Panc1 (cell line): ENCODE measurements around the gene FSTL4. TPM values are rescaled to one million over a fixed set of nuclear protein-coding genes. Genes with fewer than 3 reads are reported as not detected.

Source experiments
- ATAC-seq: fragments of 200-7000 bp; cut with Tn5 transposase; 2 replicates; pipeline ENCODE4 v1.9.1; 2020; ENCODE audit warnings: mild to moderate bottlenecking, moderate library complexity
- BruUV-seq: library from RNA; stranded (reverse); fragments of 400-500 nt; replicated peaks from 2 replicates; lab custom pipeline; 2021; lab: Mats Ljungman, UMichigan
- CTCF ChIA-PET: fragments of 300-600 bp; sonication (Branson Sonifier 250); formaldehyde crosslinking; loops from one replicate; lab custom pipeline; 2022; ENCODE audit warnings: antibody characterized with exemption; lab: Charles Lee
- POLR2A ChIA-PET: fragments of 300-600 bp; sonication (Branson Sonifier 250); formaldehyde crosslinking; loops from one replicate; lab custom pipeline; 2022; ENCODE audit warnings: antibody characterized with exemption; lab: Charles Lee
- DNase-seq: peaks from one replicate; pipeline ENCODE4 v3.0.0-alpha.2; 2010; ENCODE audit warnings: low read depth, low spot score
- H3K27ac ChIP-seq: 2 replicates; pipeline ENCODE4 v1.5.1; 2011; ENCODE audit warnings: mild to moderate bottlenecking, low read length, inconsistent platforms
- H3K27me3 ChIP-seq: fragments of 200-500 bp; sonication (Bioruptor generic); 2 replicates; pipeline ENCODE4 v1.6.0; 2014; ENCODE audit warnings: low read length, inconsistent platforms; ENCODE audit not compliant: control insufficient read depth, insufficient read depth
- H3K36me3 ChIP-seq: fragments of 200-500 bp; sonication (Bioruptor generic); 2 replicates; pipeline ENCODE4 v1.5.1; 2014; ENCODE audit warnings: inconsistent platforms, mild to moderate bottlenecking, low read length, moderate library complexity; ENCODE audit not compliant: control insufficient read depth, insufficient read depth
- H3K4me1 ChIP-seq: 2 replicates; pipeline ENCODE4 v1.5.1; 2011; ENCODE audit warnings: inconsistent platforms, mild to moderate bottlenecking, low read length, moderate library complexity; ENCODE audit not compliant: control insufficient read depth, insufficient read depth
- H3K4me3 ChIP-seq, 2 experiments: 2 replicates each; pipeline ENCODE4 v1.5.1; 2011 to 2012; ENCODE audit warnings: low read depth in 2 of 2, low read length in 2 of 2, mild to moderate bottlenecking in 2 of 2, inconsistent platforms in 1 of 2, moderate library complexity in 1 of 2
- H3K9me3 ChIP-seq: fragments of 200-500 bp; sonication (Bioruptor generic); 2 replicates; pipeline ENCODE4 v1.5.1; 2014; ENCODE audit warnings: low read depth, mild to moderate bottlenecking, inconsistent platforms, low read length, moderate library complexity; ENCODE audit not compliant: control insufficient read depth, insufficient read depth
- CTCF ChIP-seq: fragments of 450-650 bp; IDR thresholded peaks from 2 replicates; pipeline ENCODE4 v1.5.1; 2017; ENCODE audit warnings: mild to moderate bottlenecking
- POLR2AphosphoS5 ChIP-seq: IDR thresholded peaks from 2 replicates; pipeline ENCODE4 v1.6.1; 2012; ENCODE audit warnings: mild to moderate bottlenecking, low read depth, low read length, moderate library complexity
- REST ChIP-seq, 2 experiments: IDR thresholded peaks; 2 replicates each; pipeline ENCODE4 v1.6.1; 2011 to 2012; ENCODE audit warnings: low read depth in 2 of 2, control low read depth in 1 of 2, low read length in 1 of 2, mild to moderate bottlenecking in 1 of 2, moderate library complexity in 1 of 2; ENCODE audit not compliant: insufficient read depth in 1 of 2
- SIN3A ChIP-seq: IDR thresholded peaks from 2 replicates; pipeline ENCODE4 v1.6.1; 2012; ENCODE audit warnings: low read depth, mild to moderate bottlenecking, low read length, moderate library complexity, borderline replicate concordance; ENCODE audit not compliant: insufficient read depth
- TCF7L2 ChIP-seq: IDR thresholded peaks from 2 replicates; pipeline ENCODE4 v1.6.1; 2011; ENCODE audit warnings: mild to moderate bottlenecking, low read depth, low read length, inconsistent platforms
- in situ Hi-C: cut with HindIII; loops from 2 replicates; pipeline ENCODE4 v1.10.0; 2016; ENCODE audit warnings: low sequenced_read_pairs, low pct_unique_long_range_greater_than_20kb
- intact Hi-C: fragments of 100-400 bp; cut with micrococcal nuclease; formaldehyde crosslinking; loops from one replicate; pipeline ENCODE4 v1.10.0; 2022; ENCODE audit not compliant: unreplicated experiment
- total RNA-seq: library from RNA; stranded (reverse); gene quantifications from one replicate; pipeline ENCODE4 v1.2.1, GENCODE V29; 2021; ENCODE audit not compliant: unreplicated experiment

FSTL4 gene
- total RNA-seq, 1 experiment from 2014 or later = 0.18 TPM

- in situ Hi-C loops = no loop called here
- no peaks in the 10 kb centered on the region for H3K4me1 ChIP-seq
- BruUV-seq = no TSS peak
- ChIA-PET CTCF (interaction anchor here (1.3 kb wide), 1 partner anchor 27 kb away, joined by 3 read pairs; no protein-coding TSS in a partner anchor), POLR2A (no interaction called here)
- H3K27ac ChIP-seq = no peak overlapping the region
- H3K36me3 ChIP-seq = no peaks in the 10 kb centered on the region
- TF ChIP-seq TCF7L2 = no peak
- TF ChIP-seq REST (IDR thresholded peaks at IDR 0.05; ENCODE audit: insufficient read depth in 1 of 2, low read depth in 2 of 2, low read length in 1 of 2) = no peak
- TF ChIP-seq POLR2AphosphoS5 = no peak
- no peak for TF ChIP-seq SIN3A
- no peak for TF ChIP-seq CTCF
- H3K27me3 ChIP-seq = no peaks in the 10 kb centered on the region; the same call in 1 of the 2 replicates
- no peak for DNase-seq
- H3K4me3 ChIP-seq = no peak overlapping the region
- intact Hi-C loops = no loop called here
- no peak for ATAC-seq
- H3K9me3 ChIP-seq = no peaks in the 10 kb centered on the region
These were observed 215.5 kb downstream of the FSTL4 start for GRCh38 chr5:133396814-133397213.

- ATAC-seq = no peak
- POLR2A ChIA-PET = no interaction called here
These were observed 216.1 kb downstream of the FSTL4 start for GRCh38 chr5:133396187-133396741.

More at GRCh38 chr5:133396187-133396741, 216.1 kb downstream of the FSTL4 start:
- Histone ChIP-seq H3K9me3 (no peaks in the 10 kb centered on the region), H3K36me3 (no peaks in the 10 kb centered on the region), H3K4me3 (no peak overlapping the region), H3K27ac (no peak overlapping the region), H3K4me1 (no peaks in the 10 kb centered on the region), H3K27me3 (no peaks in the 10 kb centered on the region; the same call in 1 of the 2 replicates)
- CTCF ChIA-PET = interaction anchor here (1.3 kb wide), 1 partner anchor 27 kb away, joined by 3 read pairs; no protein-coding TSS in a partner anchor
- in situ Hi-C loops (no loop called here), intact Hi-C loops (no loop called here)
- BruUV-seq = no TSS peak
- DNase-seq = no peak
- TF ChIP-seq SIN3A (no peak), CTCF (no peak), POLR2AphosphoS5 (no peak), REST (IDR thresholded peaks at IDR 0.05; ENCODE audit: insufficient read depth in 1 of 2, low read depth in 2 of 2, low read length in 1 of 2) (no peak), TCF7L2 (no peak)
